CMK (cell line): ENCODE data around the gene KCNT1.

ENCODE experiments used
- DNase-seq: peaks from one replicate; pipeline ENCODE4 v3.0.0-alpha.2; 2010; ENCODE audit warnings: low read depth

KCNT1 gene

GRCh38 chr9:135822374-135822755 is 120.4 kb downstream of the KCNT1 start:
- no peak for DNase-seq

- no peak for DNase-seq
Measured at GRCh38 chr9:135823036-135823435, 121.1 kb downstream of the KCNT1 start.

GRCh38 chr9:135825435-135826187 is 123.6 kb downstream of the KCNT1 start:
- DNase-seq = no peak

- DNase-seq = no peak
Measured at GRCh38 chr9:135826188-135826545, 124.2 kb downstream of the KCNT1 start.

- DNase-seq = no peak
Measured at GRCh38 chr9:135827301-135827700, 125.3 kb downstream of the KCNT1 start.

GRCh38 chr9:135827866-135828580 is 126.0 kb downstream of the KCNT1 start:
- DNase-seq = no peak

- no peak for DNase-seq
Measured at GRCh38 chr9:135828656-135829055, 126.7 kb downstream of the KCNT1 start.

- no peak for DNase-seq
Measured at GRCh38 chr9:135830496-135830895, 128.5 kb downstream of the KCNT1 start.

GRCh38 chr9:135833864-135834263 is 131.9 kb downstream of the KCNT1 start:
- DNase-seq = no peak

GRCh38 chr9:135835131-135835530 is 133.1 kb downstream of the KCNT1 start:
- no peak for DNase-seq

GRCh38 chr9:135839516-135839915 is 137.5 kb downstream of the KCNT1 start:
- DNase-seq = no peak

GRCh38 chr9:135840107-135840506 is 138.1 kb downstream of the KCNT1 start:
- no peak for DNase-seq

- DNase-seq = no peak
Measured at GRCh38 chr9:135840539-135840938, 138.6 kb downstream of the KCNT1 start.
